DND-41 (cell line): ENCODE measurements around the gene PDE6C.

ENCODE experiments used
- EZH2 ChIP-seq: IDR thresholded peaks from 3 replicates; pipeline ENCODE4 v1.6.1; 2012; ENCODE audit warnings: borderline replicate concordance, low read depth, mild to moderate bottlenecking, moderate library complexity, low read length, inconsistent platforms; ENCODE audit not compliant: severe bottlenecking
- TF ChIP-seq, protein P1 (sequence below): IDR thresholded peaks from 2 replicates; pipeline ENCODE4 v1.5.1; 2012; ENCODE audit warnings: borderline replicate concordance, low read length, moderate library complexity, mild to moderate bottlenecking; ENCODE audit not compliant: poor library complexity, severe bottlenecking; ENCODE audit errors: extremely low read depth

DNA sequence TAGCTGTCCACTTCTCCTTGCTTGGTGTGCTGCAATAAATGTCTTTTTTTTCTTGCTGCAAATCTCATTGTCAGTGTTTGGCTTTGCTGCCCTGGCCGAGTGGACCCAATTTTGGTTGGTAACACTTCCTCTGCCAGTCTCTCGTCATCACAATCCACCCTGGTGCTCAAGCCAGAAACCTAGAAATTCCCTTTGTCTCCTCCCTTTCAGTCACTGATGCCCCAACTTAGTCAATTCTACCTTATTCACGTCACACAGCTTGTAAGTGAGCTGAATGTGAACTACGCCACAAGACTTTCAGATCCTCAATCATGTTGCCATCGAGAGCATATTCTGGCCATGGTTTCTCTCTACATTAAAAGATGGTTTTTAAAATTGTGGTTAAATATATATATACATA lies 103.0 kb downstream of the PDE6C start:
- TF ChIP-seq, protein P1, sequence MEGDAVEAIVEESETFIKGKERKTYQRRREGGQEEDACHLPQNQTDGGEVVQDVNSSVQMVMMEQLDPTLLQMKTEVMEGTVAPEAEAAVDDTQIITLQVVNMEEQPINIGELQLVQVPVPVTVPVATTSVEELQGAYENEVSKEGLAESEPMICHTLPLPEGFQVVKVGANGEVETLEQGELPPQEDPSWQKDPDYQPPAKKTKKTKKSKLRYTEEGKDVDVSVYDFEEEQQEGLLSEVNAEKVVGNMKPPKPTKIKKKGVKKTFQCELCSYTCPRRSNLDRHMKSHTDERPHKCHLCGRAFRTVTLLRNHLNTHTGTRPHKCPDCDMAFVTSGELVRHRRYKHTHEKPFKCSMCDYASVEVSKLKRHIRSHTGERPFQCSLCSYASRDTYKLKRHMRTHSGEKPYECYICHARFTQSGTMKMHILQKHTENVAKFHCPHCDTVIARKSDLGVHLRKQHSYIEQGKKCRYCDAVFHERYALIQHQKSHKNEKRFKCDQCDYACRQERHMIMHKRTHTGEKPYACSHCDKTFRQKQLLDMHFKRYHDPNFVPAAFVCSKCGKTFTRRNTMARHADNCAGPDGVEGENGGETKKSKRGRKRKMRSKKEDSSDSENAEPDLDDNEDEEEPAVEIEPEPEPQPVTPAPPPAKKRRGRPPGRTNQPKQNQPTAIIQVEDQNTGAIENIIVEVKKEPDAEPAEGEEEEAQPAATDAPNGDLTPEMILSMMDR, result no peak
- TF ChIP-seq EZH2, result no peak
